Measurements from ENCODE around the gene GDF2.

- TF ChIP-seq CTCF (IDR thresholded peaks at IDR 0.05; ENCODE audit: low read length), result no peak
- TF ChIP-seq EZH2 (IDR thresholded peaks at IDR 0.05; ENCODE audit: borderline replicate concordance, low read length), result no peak
Observed at GRCh38 chr10:47283101-47283630, 39.1 kb upstream of the GDF2 start.
